H9 (cell line): Measurements from ENCODE around the gene TMCC1. TPM values are rescaled to one million over a fixed set of nuclear protein-coding genes. Genes with fewer than 3 reads are reported as not detected.

Source experiments
- DNase-seq: peaks from one replicate; pipeline ENCODE4 v3.0.0-alpha.2; 2017
- H2AFZ ChIP-seq: one replicate; pipeline ENCODE4 v1.6.1; 2013; ENCODE audit warnings: mild to moderate bottlenecking, low read length, control low read depth, moderate library complexity
- H2AK5ac ChIP-seq: 2 replicates; pipeline ENCODE4 v1.6.1; 2013; ENCODE audit warnings: low read length, control low read depth, mixed read lengths; ENCODE audit not compliant: insufficient read length
- H2BK120ac ChIP-seq: one replicate; pipeline ENCODE4 v1.6.1; 2013; ENCODE audit warnings: low read depth, mild to moderate bottlenecking, low read length, control low read depth, inconsistent platforms; ENCODE audit not compliant: poor library complexity, severe bottlenecking
- H2BK12ac ChIP-seq: 2 replicates; pipeline ENCODE4 v1.6.1; 2013; ENCODE audit warnings: low read length, control low read depth, mixed read lengths, low read depth; ENCODE audit not compliant: insufficient read length
- H2BK15ac ChIP-seq: 2 replicates; pipeline ENCODE4 v1.6.1; 2013; ENCODE audit warnings: low read depth, low read length, control low read depth
- H2BK20ac ChIP-seq: one replicate; pipeline ENCODE4 v1.6.1; 2013; ENCODE audit warnings: low read depth, mild to moderate bottlenecking, low read length, control low read depth, inconsistent platforms; ENCODE audit not compliant: poor library complexity, severe bottlenecking
- H2BK5ac ChIP-seq: 2 replicates; pipeline ENCODE4 v1.6.1; 2013; ENCODE audit warnings: low read length, control low read depth, mixed read lengths; ENCODE audit not compliant: insufficient read length
- H3K14ac ChIP-seq: 2 replicates; pipeline ENCODE4 v1.6.1; 2013; ENCODE audit warnings: low read length, control low read depth; ENCODE audit not compliant: insufficient read depth
- H3K18ac ChIP-seq: 2 replicates; pipeline ENCODE4 v1.6.1; 2013; ENCODE audit warnings: low read depth, mild to moderate bottlenecking, mixed read lengths, low read length, control low read depth; ENCODE audit not compliant: insufficient read length
- H3K23ac ChIP-seq: 2 replicates; pipeline ENCODE4 v1.6.1; 2013; ENCODE audit warnings: low read length, control low read depth, mixed read lengths, low read depth; ENCODE audit not compliant: insufficient read length
- H3K23me2 ChIP-seq: 2 replicates; pipeline ENCODE4 v1.6.1; 2013; ENCODE audit warnings: low read depth, mild to moderate bottlenecking, mixed read lengths, low read length, control low read depth; ENCODE audit not compliant: insufficient read length, poor library complexity, severe bottlenecking
- H3K27ac ChIP-seq: 2 replicates; pipeline ENCODE4 v1.5.1; 2013; ENCODE audit warnings: low read length, control low read depth, mixed read lengths, low read depth; ENCODE audit not compliant: insufficient read length
- H3K27me3 ChIP-seq: 2 replicates; pipeline ENCODE4 v1.6.1; 2013; ENCODE audit warnings: low read length, control low read depth, inconsistent platforms; ENCODE audit not compliant: insufficient read depth
- H3K4ac ChIP-seq: 2 replicates; pipeline ENCODE4 v1.6.1; 2013; ENCODE audit warnings: low read depth, mild to moderate bottlenecking, control low read depth, inconsistent platforms, low read length, moderate library complexity
- H3K4me1 ChIP-seq: 2 replicates; pipeline ENCODE4 v1.6.1; 2013; ENCODE audit warnings: low read length, control low read depth, inconsistent platforms; ENCODE audit not compliant: insufficient read depth
- H3K4me2 ChIP-seq: 2 replicates; pipeline ENCODE4 v1.6.1; 2013; ENCODE audit warnings: low read length, control low read depth, mixed read lengths; ENCODE audit not compliant: insufficient read length, insufficient read depth
- H3K56ac ChIP-seq: 2 replicates; pipeline ENCODE4 v1.6.1; 2013; ENCODE audit warnings: low read depth, mild to moderate bottlenecking, mixed read lengths, low read length, control low read depth; ENCODE audit not compliant: insufficient read length
- H3K79me1 ChIP-seq: 2 replicates; pipeline ENCODE4 v1.6.1; 2013; ENCODE audit warnings: low read depth, mild to moderate bottlenecking, moderate library complexity, low read length, control low read depth, inconsistent platforms; ENCODE audit not compliant: insufficient read depth, poor library complexity, severe bottlenecking
- H3K79me2 ChIP-seq: 2 replicates; pipeline ENCODE4 v1.6.1; 2013; ENCODE audit warnings: low read length, control low read depth, inconsistent platforms; ENCODE audit not compliant: insufficient read depth
- H3K9ac ChIP-seq: 2 replicates; pipeline ENCODE4 v1.6.1; 2013; ENCODE audit warnings: low read length, control low read depth, mixed read lengths; ENCODE audit not compliant: insufficient read length; ENCODE audit errors: extremely low read depth
- H3K9me3 ChIP-seq: one replicate; pipeline ENCODE4 v1.6.1; 2013; ENCODE audit warnings: low read depth, low read length, inconsistent platforms; ENCODE audit not compliant: control insufficient read depth
- H3T11ph ChIP-seq: one replicate; pipeline ENCODE4 v1.6.1; 2013; ENCODE audit warnings: mild to moderate bottlenecking, low read length, control low read depth, inconsistent platforms
- H4K20me1 ChIP-seq: one replicate; pipeline ENCODE4 v1.6.1; 2013; ENCODE audit not compliant: control insufficient read depth, insufficient read length, insufficient read depth
- H4K5ac ChIP-seq: 2 replicates; pipeline ENCODE4 v1.6.1; 2013; ENCODE audit warnings: low read depth, mild to moderate bottlenecking, mixed read lengths, low read length, control low read depth; ENCODE audit not compliant: insufficient read length
- H4K8ac ChIP-seq: replicated peaks from 2 replicates; pipeline ENCODE4 v1.6.1; 2013; ENCODE audit warnings: low read length, control low read depth, mixed read lengths, low read depth; ENCODE audit not compliant: insufficient read length
- H4K91ac ChIP-seq: 2 replicates; pipeline ENCODE4 v1.6.1; 2013; ENCODE audit warnings: low read depth, mild to moderate bottlenecking, moderate library complexity, mixed read lengths, low read length, control low read depth; ENCODE audit not compliant: insufficient read length
- H3K27ac Mint-ChIP-seq, 3 experiments: 2 replicates in 2 of 3; 3 replicates in 1 of 3; pipeline ENCODE4 v1.8.0; 2020 to 2021; ENCODE audit warnings: mixed read lengths in 3 of 3, mild to moderate bottlenecking in 1 of 3, moderate library complexity in 1 of 3
- H3K27me3 Mint-ChIP-seq: 2 replicates; pipeline ENCODE4 v1.8.0; 2021; ENCODE audit warnings: low read depth, mild to moderate bottlenecking, moderate library complexity, mixed read lengths
- H3K36me3 Mint-ChIP-seq, 3 experiments: 2 replicates in 2 of 3; 3 replicates in 1 of 3; pipeline ENCODE4 v1.8.0; 2020 to 2021; ENCODE audit warnings: low read depth in 3 of 3, mixed read lengths in 3 of 3; ENCODE audit not compliant: insufficient read depth in 1 of 3
- H3K4me1 Mint-ChIP-seq, 2 experiments: 2 replicates each; pipeline ENCODE4 v1.8.0; 2020; ENCODE audit warnings: mixed read lengths in 2 of 2
- H3K4me3 Mint-ChIP-seq, 2 experiments: 2 replicates in 1 of 2; 3 replicates in 1 of 2; pipeline ENCODE4 v1.8.0; 2020 to 2021; ENCODE audit warnings: mild to moderate bottlenecking in 2 of 2, mixed read lengths in 2 of 2, moderate library complexity in 1 of 2
- H3K9me3 Mint-ChIP-seq, 2 experiments: 2 replicates in 1 of 2; 3 replicates in 1 of 2; pipeline ENCODE4 v1.8.0; 2020; ENCODE audit warnings: mild to moderate bottlenecking in 2 of 2, mixed read lengths in 2 of 2, moderate library complexity in 1 of 2
- CTCF ChIP-seq: fragments of 200-600 bp; sonication (generic); conservative IDR thresholded peaks from 3 replicates; pipeline ENCODE4 v1.8.0; 2021; ENCODE audit warnings: antibody characterized with exemption, mild to moderate bottlenecking
- WGBS: extraction: QIAGEN DNeasy Blood & Tissue Kit; methylation state at CpG from one replicate; pipeline ENCODE4 v1.1.7; 2013; ENCODE audit warnings: missing lambda C conversion rate, low lambda C conversion rate, mixed read lengths; ENCODE audit not compliant: insufficient read length; ENCODE audit errors: extremely low coverage; 5-methylcytosine and 5-hydroxymethylcytosine counted together
- total RNA-seq: library from RNA; stranded (reverse); gene quantifications from 2 replicates; pipeline ENCODE4 v1.2.1, GENCODE V29; 2021

The TMCC1 gene
- total RNA-seq, 1 experiment from 2014 or later: 24.4 TPM

DNA sequence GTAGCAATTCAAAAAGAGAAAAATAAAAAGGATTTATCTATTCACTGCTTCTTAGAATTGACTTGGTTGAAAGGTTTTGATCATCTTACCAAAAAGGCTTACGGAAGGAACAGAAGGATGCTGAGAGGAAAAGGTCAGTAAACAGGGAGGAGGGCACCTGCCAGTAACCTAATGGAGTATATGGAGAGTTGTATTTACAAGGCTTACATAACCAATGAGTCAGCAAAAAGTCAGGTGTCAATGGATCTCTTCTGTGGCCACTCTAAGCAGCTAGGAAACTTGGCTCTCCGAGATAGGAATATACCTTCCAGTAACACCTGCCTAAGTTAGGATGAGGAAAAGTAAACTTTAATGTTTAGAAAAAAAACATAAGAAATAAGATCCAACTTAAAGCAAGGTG, 206.6 kb downstream of the TMCC1 start:
- Histone ChIP-seq H2BK120ac (no peak overlapping the region), H2BK15ac (no peak overlapping the region), H3K27ac (no peak overlapping the region), H3K4ac (no peak overlapping the region), H3K27me3 (no peaks in the 10 kb centered on the region), H3K18ac (no peak overlapping the region), H2BK5ac (no peak overlapping the region), H3K56ac (no peak overlapping the region), H3K4me2 (no peak overlapping the region), H3K79me1 (no peaks in the 10 kb centered on the region), H2BK12ac (no peak overlapping the region), H2AFZ (no peak overlapping the region), H3K23ac (no peak overlapping the region), H4K20me1 (no peaks in the 10 kb centered on the region), H3K4me1 (peaks cover 14% of the 10 kb centered on the region; the same call in 1 of the 2 replicates), H3K23me2 (no peaks in the 10 kb centered on the region), H2BK20ac (no peak overlapping the region), H2AK5ac (no peak overlapping the region), H3K9ac (no peak overlapping the region), H3K79me2 (no peaks in the 10 kb centered on the region), H4K8ac (no peak overlapping the region), H4K5ac (no peak overlapping the region), H3T11ph (no peak overlapping the region), H4K91ac (no peak overlapping the region), H3K14ac (no peak overlapping the region), H3K9me3 (no peaks in the 10 kb centered on the region)
- H3K4me3 Mint-ChIP-seq: peak overlapping the region; percentile 25 to 52; a peak in 3 of 5 replicates
- no CpG with 5 or more reads among the region's 2 CpGs for WGBS
- H3K27me3 Mint-ChIP-seq: no peaks in the 10 kb centered on the region
- no peaks in the 10 kb centered on the region for H3K36me3 Mint-ChIP-seq
- no peak for TF ChIP-seq CTCF
- no peaks in the 10 kb centered on the region for H3K9me3 Mint-ChIP-seq
- no peak for DNase-seq
- H3K27ac Mint-ChIP-seq: peak overlapping the region; percentile 7 to 75 (median 19); a peak in 5 of 7 replicates
- peaks cover 70 to 74% of the 10 kb centered on the region in 2 experiments for H3K4me1 Mint-ChIP-seq
